ENCODE results near the gene FGD1.

FGD1 gene

GRCh38 chrX:54411732-54412131 is 84.3 kb downstream of the FGD1 start:
- H3K4me3 ChIP-seq (ENCODE audit: low read depth, low read length) = no peak overlapping the region
- in situ Hi-C loops (cut with HindIII; ENCODE audit: low sequenced_read_pairs) = no loop called here
- no peak for TF ChIP-seq CTCF (IDR thresholded peaks at IDR 0.05; ENCODE audit: low read depth, low read length, missing control alignments)
- no peak for DNase-seq (ENCODE audit: low read depth)

- TF ChIP-seq CTCF (IDR thresholded peaks at IDR 0.05; ENCODE audit: low read depth, low read length, missing control alignments) = no peak
- in situ Hi-C loops (cut with HindIII; ENCODE audit: low sequenced_read_pairs) = no loop called here
- H3K4me3 ChIP-seq (ENCODE audit: low read depth, low read length) = no peak overlapping the region
- DNase-seq (ENCODE audit: low read depth) = no peak
Observed at GRCh38 chrX:54407266-54407665, 88.8 kb downstream of the FGD1 start.

- H3K4me3 ChIP-seq (ENCODE audit: low read depth, low read length) = no peak overlapping the region
- in situ Hi-C loops (cut with HindIII; ENCODE audit: low sequenced_read_pairs) = no loop called here
- TF ChIP-seq CTCF (IDR thresholded peaks at IDR 0.05; ENCODE audit: low read depth, low read length, missing control alignments) = no peak
- no peak for DNase-seq (ENCODE audit: low read depth)
Observed at GRCh38 chrX:54397113-54397512, 98.9 kb downstream of the FGD1 start.

Measured in astrocyte of the cerebellum (primary cell).